Measurements from ENCODE around the gene PLEKHM3. TPM values are rescaled to one million over a fixed set of nuclear protein-coding genes. Genes with fewer than 3 reads are reported as not detected.
"Not testable (repeated sequence)": the region's sequence is repeated elsewhere in the genome, so short reads cannot be mapped to it uniquely, and the experiment has no call there.

The PLEKHM3 gene
- total RNA-seq, 1 experiment from 2014 or later: 3.5 TPM

GRCh38 chr2:207825045-207825954 is 200.0 kb downstream of the PLEKHM3 start:
- no peak for DNase-seq (ENCODE audit: low spot score)

GRCh38 chr2:207823865-207824264 is 201.5 kb downstream of the PLEKHM3 start:
- DNase-seq (ENCODE audit: low spot score): no peak

GRCh38 chr2:207819839-207820784 is 205.2 kb downstream of the PLEKHM3 start:
- DNase-seq (ENCODE audit: low spot score): no peak

- DNase-seq (ENCODE audit: low spot score): no peak
Observed at GRCh38 chr2:207819021-207819797, 206.1 kb downstream of the PLEKHM3 start.

GRCh38 chr2:207816546-207816945 is 208.8 kb downstream of the PLEKHM3 start:
- DNase-seq (ENCODE audit: low spot score): no peak

- DNase-seq (ENCODE audit: low spot score): no peak
Observed at GRCh38 chr2:207815254-207815653, 210.1 kb downstream of the PLEKHM3 start.

- no peak for DNase-seq (ENCODE audit: low spot score)
Observed at GRCh38 chr2:207813942-207814341, 211.4 kb downstream of the PLEKHM3 start.

- no peak for DNase-seq (ENCODE audit: low spot score)
Observed at GRCh38 chr2:207813221-207813916, 212.0 kb downstream of the PLEKHM3 start.

- no peak for DNase-seq (ENCODE audit: low spot score)
Observed at GRCh38 chr2:207812726-207813080, 212.6 kb downstream of the PLEKHM3 start.

GRCh38 chr2:207812058-207812725 is 213.1 kb downstream of the PLEKHM3 start:
- DNase-seq (ENCODE audit: low spot score): no peak

- DNase-seq (ENCODE audit: low spot score): not testable (repeated sequence)
Observed at GRCh38 chr2:207811658-207812057, 213.7 kb downstream of the PLEKHM3 start.

GRCh38 chr2:207810200-207810788 is 215.0 kb downstream of the PLEKHM3 start:
- no peak for DNase-seq (ENCODE audit: low spot score)

- no peak for DNase-seq (ENCODE audit: low spot score)
Observed at GRCh38 chr2:207808119-207808518, 217.2 kb downstream of the PLEKHM3 start.

- DNase-seq (ENCODE audit: low spot score): peak; percentile 23
Observed at GRCh38 chr2:207807516-207807915, 217.8 kb downstream of the PLEKHM3 start.

GRCh38 chr2:207805566-207806226 is 219.6 kb downstream of the PLEKHM3 start:
- peak; percentile 40 for DNase-seq (ENCODE audit: low spot score)

GRCh38 chr2:207802650-207803049 is 222.7 kb downstream of the PLEKHM3 start:
- DNase-seq (ENCODE audit: low spot score): no peak

GRCh38 chr2:207801259-207801658 is 224.1 kb downstream of the PLEKHM3 start:
- DNase-seq (ENCODE audit: low spot score): no peak

- no peak for DNase-seq (ENCODE audit: low spot score)
Observed at GRCh38 chr2:207796585-207797350, 228.6 kb downstream of the PLEKHM3 start.

Data from A172 (cell line).